K562 (cell line): ENCODE measurements around the gene ELOVL1. TPM values are rescaled to one million over a fixed set of nuclear protein-coding genes. Genes with fewer than 3 reads are reported as not detected.

Experiments used
- FOXK2 ChIP-seq, 2 experiments: fragments of 450-650 bp; IDR thresholded peaks in 1 of 2; conservative IDR thresholded peaks in 1 of 2; 2 replicates each; pipeline ENCODE4 v1.6.1; 2016; ENCODE audit warnings: low read depth in 2 of 2, mild to moderate bottlenecking in 1 of 2
- MEF2D ChIP-seq: conservative IDR thresholded peaks from 2 replicates; pipeline ENCODE4 v1.6.1; 2016; ENCODE audit warnings: low read depth, missing genetic modification characterization, missing compliant biosample characterization
- RB1 ChIP-seq: fragments of 450-650 bp; IDR thresholded peaks from 2 replicates; pipeline ENCODE4 v1.6.1; 2017; ENCODE audit warnings: low read depth, mild to moderate bottlenecking
- SMC3 ChIP-seq: conservative IDR thresholded peaks from 2 replicates; pipeline ENCODE4 v1.6.1; 2011; ENCODE audit warnings: low read depth, low read length, improper control_type of control experiment; ENCODE audit not compliant: insufficient read depth
- STAT5A ChIP-seq: IDR thresholded peaks from 2 replicates; pipeline ENCODE4 v1.6.1; 2012; ENCODE audit warnings: low read length, inconsistent platforms, borderline replicate concordance
- ZBTB1 ChIP-seq: sonication (generic); formaldehyde crosslinking; IDR thresholded peaks from 2 replicates; pipeline ENCODE4 v1.8.1; 2023; ENCODE audit warnings: missing genetic modification reagents, low read depth, mild to moderate bottlenecking, borderline replicate concordance
- polyA plus RNA-seq, 8 experiments: library from polyadenylated mRNA; depleted of rRNA in 4 of 8; stranded (reverse) in 5 of 8; unstranded in 3 of 8; fragments of >200 nt; fragmentation: Nextera tagmentation in 2 of 8; fragmentation: Illumina TruSeq in 1 of 8; extraction: Ambion mirVana in 2 of 8; extraction: Trizol in 1 of 8; gene quantifications; 2 replicates each; pipeline versions ENCODE4 v1.2.1 to v1.2.3, GENCODE V29; 2011 to 2014; ENCODE audit warnings: inconsistent platforms in 1 of 8, missing spikeins in 1 of 8
- total RNA-seq, 7 experiments: library from RNA; depleted of rRNA in 6 of 7; stranded (reverse); fragments of >200 nt in 6 of 7; fragmentation: Illumina TruSeq in 2 of 7; extraction: Trizol in 2 of 7; gene quantifications; 2 replicates each; pipeline versions ENCODE4 v1.2.1 to v1.2.3, GENCODE V29; 2011 to 2021; ENCODE audit warnings: low replicate concordance in 1 of 7
- TF ChIP-seq, protein P1 (sequence below): sonication (generic); formaldehyde crosslinking; IDR thresholded peaks from 2 replicates; pipeline ENCODE4 v1.8.0; 2022; ENCODE audit warnings: mild to moderate bottlenecking, missing genetic modification reagents
- TF ChIP-seq, protein P2 (sequence below): fragments of 450-650 bp; IDR thresholded peaks from 2 replicates; pipeline ENCODE4 v1.6.1; 2018; ENCODE audit warnings: mild to moderate bottlenecking, low read depth; ENCODE audit not compliant: partially characterized antibody
- TF ChIP-seq, protein P3 (sequence below), 3 experiments: fragments of 200-800 bp in 1 of 3; sonication (Bioruptor generic) in 1 of 3; sonication (generic) in 1 of 3; formaldehyde crosslinking in 1 of 3; IDR thresholded peaks; 2 replicates each; pipeline versions ENCODE4 v1.6.1 to v1.8.0; 2016 to 2022; ENCODE audit warnings: mild to moderate bottlenecking in 2 of 3, missing compliant biosample characterization in 2 of 3, missing genetic modification characterization in 2 of 3, missing genetic modification reagents in 1 of 3
- TF ChIP-seq, protein P4 (sequence below): fragments of 450-650 bp; formaldehyde crosslinking; IDR thresholded peaks from 2 replicates; pipeline ENCODE4 v1.4.0; 2020; ENCODE audit warnings: mild to moderate bottlenecking, moderate library complexity
- TF ChIP-seq, protein P5 (sequence below): sonication (generic); formaldehyde crosslinking; IDR thresholded peaks from 2 replicates; pipeline ENCODE4 v1.8.1; 2023; ENCODE audit warnings: missing genetic modification reagents, mild to moderate bottlenecking, borderline replicate concordance

Gene ELOVL1
- total and polyA plus RNA-seq, 9 of the 15 experiments (the other 6 are each of a cell fraction or from before 2014, with no cell fraction given), result 51.0 to 157 (median 70.3) TPM

DNA sequence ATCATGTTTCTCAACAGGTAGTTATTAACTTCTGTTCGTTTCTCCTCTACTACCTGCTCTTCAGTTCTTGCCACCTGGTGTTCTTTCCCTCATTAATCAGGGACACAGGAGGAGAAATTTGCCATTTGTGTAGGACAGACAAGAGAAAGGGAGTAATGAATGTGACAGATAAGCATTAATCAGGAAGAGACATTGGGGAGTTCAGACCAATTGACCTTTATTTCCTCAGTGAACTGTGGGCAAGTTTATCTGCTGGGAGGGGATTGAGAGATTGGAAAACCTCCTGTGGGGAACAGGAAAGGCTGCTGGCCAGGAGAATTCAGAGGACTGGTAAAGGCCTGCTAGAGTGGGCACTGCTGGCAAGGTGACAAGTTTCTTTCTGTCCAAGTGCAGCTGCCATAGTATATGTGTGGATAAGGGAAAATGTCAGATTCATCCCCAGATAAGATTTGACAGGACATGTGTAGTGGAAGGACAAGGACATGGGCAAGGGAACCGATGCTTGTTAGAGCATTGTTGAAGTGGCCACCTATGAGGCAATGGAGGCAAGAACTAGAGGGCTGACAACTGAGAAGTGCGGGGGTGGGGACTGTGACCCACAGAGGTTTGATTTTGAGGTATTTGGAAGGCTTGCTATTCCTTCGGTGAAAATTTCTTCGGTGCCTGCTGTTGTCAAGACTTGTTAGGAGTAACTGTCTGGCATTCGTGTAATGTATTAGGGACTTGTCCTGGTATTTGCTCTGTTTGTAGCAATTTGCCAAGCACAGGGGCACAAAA lies 34.5 kb upstream of the ELOVL1 start (continued):
- TF ChIP-seq, protein P1, sequence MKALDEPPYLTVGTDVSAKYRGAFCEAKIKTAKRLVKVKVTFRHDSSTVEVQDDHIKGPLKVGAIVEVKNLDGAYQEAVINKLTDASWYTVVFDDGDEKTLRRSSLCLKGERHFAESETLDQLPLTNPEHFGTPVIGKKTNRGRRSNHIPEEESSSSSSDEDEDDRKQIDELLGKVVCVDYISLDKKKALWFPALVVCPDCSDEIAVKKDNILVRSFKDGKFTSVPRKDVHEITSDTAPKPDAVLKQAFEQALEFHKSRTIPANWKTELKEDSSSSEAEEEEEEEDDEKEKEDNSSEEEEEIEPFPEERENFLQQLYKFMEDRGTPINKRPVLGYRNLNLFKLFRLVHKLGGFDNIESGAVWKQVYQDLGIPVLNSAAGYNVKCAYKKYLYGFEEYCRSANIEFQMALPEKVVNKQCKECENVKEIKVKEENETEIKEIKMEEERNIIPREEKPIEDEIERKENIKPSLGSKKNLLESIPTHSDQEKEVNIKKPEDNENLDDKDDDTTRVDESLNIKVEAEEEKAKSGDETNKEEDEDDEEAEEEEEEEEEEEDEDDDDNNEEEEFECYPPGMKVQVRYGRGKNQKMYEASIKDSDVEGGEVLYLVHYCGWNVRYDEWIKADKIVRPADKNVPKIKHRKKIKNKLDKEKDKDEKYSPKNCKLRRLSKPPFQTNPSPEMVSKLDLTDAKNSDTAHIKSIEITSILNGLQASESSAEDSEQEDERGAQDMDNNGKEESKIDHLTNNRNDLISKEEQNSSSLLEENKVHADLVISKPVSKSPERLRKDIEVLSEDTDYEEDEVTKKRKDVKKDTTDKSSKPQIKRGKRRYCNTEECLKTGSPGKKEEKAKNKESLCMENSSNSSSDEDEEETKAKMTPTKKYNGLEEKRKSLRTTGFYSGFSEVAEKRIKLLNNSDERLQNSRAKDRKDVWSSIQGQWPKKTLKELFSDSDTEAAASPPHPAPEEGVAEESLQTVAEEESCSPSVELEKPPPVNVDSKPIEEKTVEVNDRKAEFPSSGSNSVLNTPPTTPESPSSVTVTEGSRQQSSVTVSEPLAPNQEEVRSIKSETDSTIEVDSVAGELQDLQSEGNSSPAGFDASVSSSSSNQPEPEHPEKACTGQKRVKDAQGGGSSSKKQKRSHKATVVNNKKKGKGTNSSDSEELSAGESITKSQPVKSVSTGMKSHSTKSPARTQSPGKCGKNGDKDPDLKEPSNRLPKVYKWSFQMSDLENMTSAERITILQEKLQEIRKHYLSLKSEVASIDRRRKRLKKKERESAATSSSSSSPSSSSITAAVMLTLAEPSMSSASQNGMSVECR (CRISPR knock-in tag), result no peak
- no peak for TF ChIP-seq FOXK2 (conservative IDR thresholded peaks at IDR 0.05 in 1 of 2, IDR thresholded peaks at IDR 0.05 in 1 of 2; ENCODE audit: low read depth in 2 of 2)
- TF ChIP-seq, protein P2, sequence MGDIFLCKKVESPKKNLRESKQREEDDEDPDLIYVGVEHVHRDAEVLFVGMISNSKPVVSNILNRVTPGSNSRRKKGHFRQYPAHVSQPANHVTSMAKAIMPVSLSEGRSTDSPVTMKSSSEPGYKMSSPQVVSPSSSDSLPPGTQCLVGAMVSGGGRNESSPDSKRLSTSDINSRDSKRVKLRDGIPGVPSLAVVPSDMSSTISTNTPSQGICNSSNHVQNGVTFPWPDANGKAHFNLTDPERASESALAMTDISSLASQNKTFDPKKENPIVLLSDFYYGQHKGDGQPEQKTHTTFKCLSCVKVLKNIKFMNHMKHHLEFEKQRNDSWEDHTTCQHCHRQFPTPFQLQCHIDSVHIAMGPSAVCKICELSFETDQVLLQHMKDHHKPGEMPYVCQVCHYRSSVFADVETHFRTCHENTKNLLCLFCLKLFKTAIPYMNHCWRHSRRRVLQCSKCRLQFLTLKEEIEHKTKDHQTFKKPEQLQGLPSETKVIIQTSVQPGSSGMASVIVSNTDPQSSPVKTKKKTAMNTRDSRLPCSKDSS, result no peak
- peak; percentile 62; the same call in 1 of the 2 replicates for TF ChIP-seq STAT5A
- no peak for TF ChIP-seq MEF2D (tag)
- no peak for TF ChIP-seq ZBTB1 (CRISPR knock-in tag)
- no peak; the same call in 1 of the 2 replicates for TF ChIP-seq RB1
- TF ChIP-seq, protein P3, sequence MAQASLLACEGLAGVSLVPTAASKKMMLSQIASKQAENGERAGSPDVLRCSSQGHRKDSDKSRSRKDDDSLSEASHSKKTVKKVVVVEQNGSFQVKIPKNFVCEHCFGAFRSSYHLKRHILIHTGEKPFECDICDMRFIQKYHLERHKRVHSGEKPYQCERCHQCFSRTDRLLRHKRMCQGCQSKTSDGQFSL (CRISPR knock-in tag; IDR thresholded peaks at IDR 0.05), result no peak
- TF ChIP-seq, protein P3 (tag; IDR thresholded peaks at IDR 0.05), result no peak
- TF ChIP-seq, protein P4, sequence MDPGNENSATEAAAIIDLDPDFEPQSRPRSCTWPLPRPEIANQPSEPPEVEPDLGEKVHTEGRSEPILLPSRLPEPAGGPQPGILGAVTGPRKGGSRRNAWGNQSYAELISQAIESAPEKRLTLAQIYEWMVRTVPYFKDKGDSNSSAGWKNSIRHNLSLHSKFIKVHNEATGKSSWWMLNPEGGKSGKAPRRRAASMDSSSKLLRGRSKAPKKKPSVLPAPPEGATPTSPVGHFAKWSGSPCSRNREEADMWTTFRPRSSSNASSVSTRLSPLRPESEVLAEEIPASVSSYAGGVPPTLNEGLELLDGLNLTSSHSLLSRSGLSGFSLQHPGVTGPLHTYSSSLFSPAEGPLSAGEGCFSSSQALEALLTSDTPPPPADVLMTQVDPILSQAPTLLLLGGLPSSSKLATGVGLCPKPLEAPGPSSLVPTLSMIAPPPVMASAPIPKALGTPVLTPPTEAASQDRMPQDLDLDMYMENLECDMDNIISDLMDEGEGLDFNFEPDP (CRISPR knock-in tag), result no peak
- TF ChIP-seq, protein P5, sequence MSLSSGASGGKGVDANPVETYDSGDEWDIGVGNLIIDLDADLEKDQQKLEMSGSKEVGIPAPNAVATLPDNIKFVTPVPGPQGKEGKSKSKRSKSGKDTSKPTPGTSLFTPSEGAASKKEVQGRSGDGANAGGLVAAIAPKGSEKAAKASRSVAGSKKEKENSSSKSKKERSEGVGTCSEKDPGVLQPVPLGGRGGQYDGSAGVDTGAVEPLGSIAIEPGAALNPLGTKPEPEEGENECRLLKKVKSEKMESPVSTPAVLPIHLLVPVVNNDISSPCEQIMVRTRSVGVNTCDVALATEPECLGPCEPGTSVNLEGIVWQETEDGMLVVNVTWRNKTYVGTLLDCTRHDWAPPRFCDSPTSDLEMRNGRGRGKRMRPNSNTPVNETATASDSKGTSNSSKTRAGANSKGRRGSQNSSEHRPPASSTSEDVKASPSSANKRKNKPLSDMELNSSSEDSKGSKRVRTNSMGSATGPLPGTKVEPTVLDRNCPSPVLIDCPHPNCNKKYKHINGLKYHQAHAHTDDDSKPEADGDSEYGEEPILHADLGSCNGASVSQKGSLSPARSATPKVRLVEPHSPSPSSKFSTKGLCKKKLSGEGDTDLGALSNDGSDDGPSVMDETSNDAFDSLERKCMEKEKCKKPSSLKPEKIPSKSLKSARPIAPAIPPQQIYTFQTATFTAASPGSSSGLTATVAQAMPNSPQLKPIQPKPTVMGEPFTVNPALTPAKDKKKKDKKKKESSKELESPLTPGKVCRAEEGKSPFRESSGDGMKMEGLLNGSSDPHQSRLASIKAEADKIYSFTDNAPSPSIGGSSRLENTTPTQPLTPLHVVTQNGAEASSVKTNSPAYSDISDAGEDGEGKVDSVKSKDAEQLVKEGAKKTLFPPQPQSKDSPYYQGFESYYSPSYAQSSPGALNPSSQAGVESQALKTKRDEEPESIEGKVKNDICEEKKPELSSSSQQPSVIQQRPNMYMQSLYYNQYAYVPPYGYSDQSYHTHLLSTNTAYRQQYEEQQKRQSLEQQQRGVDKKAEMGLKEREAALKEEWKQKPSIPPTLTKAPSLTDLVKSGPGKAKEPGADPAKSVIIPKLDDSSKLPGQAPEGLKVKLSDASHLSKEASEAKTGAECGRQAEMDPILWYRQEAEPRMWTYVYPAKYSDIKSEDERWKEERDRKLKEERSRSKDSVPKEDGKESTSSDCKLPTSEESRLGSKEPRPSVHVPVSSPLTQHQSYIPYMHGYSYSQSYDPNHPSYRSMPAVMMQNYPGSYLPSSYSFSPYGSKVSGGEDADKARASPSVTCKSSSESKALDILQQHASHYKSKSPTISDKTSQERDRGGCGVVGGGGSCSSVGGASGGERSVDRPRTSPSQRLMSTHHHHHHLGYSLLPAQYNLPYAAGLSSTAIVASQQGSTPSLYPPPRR (CRISPR knock-in tag), result no peak
- no peak for TF ChIP-seq SMC3
